Heart left ventricle (tissue), 13 donors: Measurements from ENCODE around the gene RCBTB2.

ENCODE experiments used
- CTCF ChIP-seq, 12 donors: fragments of 200-600 bp; sonication (generic) in 4 of 12; IDR thresholded peaks; one replicate each; pipeline versions ENCODE4 v1.5.0 to v1.8.0; 2018 to 2022; ENCODE audit warnings: antibody characterized with exemption in 12 of 12, mild to moderate bottlenecking in 5 of 12
- POLR2A ChIP-seq, 2 donors: fragments of 450-650 bp; IDR thresholded peaks; one replicate each; pipeline ENCODE4 v1.6.1; 2017; ENCODE audit warnings: antibody characterized with exemption in 2 of 2, mild to moderate bottlenecking in 2 of 2, moderate library complexity in 2 of 2
- donor health status: ischemic (EF 13 %, LVEDD 7.1; RV severe dilation, severe dysfunction).
- donor health status: DM: no; HTN: yes; CAD: no.
- donor health status: DM: no; HTN: no; CAD: no.
- donor health status: ischemic (EF 25% LVEDD 6.9; RV normal size, moderate dysfunction).
- donor health status: ischemic (EF 25% LVEDD 5.7; RV mildly dilated, moderate dysfunction).
- donor health status: ischemic (EF 35%, LVEDD 5.7; RV mildly dilated, moderate dysfunction).
- donor health status: nonischemic (EF 11% LVEDD 7.7; RV severe dilation, severe dysfunction).
- donor health status: DM: yes; HTN: yes; CAD: no.
- donor health status: PGD.
- donor health status: ischemic (EF 29% LVEDD 5.4; RV normal size, mild dysfunction).
- donor health status: nonischemic (EF 23%, LVEDD 6.1; RV moderate dilation, normal function).

DNA sequence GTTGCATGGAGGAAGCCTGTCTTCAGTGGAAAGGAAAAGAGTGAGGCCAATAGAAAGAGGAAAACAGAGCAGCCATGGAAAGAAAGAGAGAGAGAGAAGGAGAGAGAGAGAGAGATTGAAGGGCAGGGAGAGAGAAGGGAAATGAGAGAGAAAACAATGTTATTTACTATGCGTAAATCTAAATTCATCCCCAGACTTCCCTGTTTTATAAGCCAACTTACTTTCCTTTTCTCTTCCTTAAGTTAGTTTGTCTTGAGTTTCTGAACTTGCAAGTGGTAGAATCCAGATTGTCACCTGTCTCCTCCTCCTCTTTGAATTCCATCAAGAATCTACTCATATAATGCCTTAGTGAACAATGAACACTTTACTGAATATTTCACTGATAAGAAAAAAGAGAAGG is 16.8 kb upstream of the RCBTB2 start:
- TF ChIP-seq POLR2A (IDR thresholded peaks at IDR 0.05), result no peak
- TF ChIP-seq CTCF (IDR thresholded peaks at IDR 0.05), result no peak
